Stimulated activated CD4-positive, alpha-beta T cell treated with anti-CD3 and anti-CD28 coated beads, Interleukin-12 subunit alpha, Interleukin-12 subunit beta, amount 100 ng/mL, for 24 hours (primary cell): ENCODE data around the gene NIN.

ENCODE experiments used
- DNase-seq, 2 experiments: peaks; one replicate each; pipeline ENCODE4 v3.0.0-alpha.2; 2020; ENCODE audit warnings: low read depth in 2 of 2

The NIN gene

DNA sequence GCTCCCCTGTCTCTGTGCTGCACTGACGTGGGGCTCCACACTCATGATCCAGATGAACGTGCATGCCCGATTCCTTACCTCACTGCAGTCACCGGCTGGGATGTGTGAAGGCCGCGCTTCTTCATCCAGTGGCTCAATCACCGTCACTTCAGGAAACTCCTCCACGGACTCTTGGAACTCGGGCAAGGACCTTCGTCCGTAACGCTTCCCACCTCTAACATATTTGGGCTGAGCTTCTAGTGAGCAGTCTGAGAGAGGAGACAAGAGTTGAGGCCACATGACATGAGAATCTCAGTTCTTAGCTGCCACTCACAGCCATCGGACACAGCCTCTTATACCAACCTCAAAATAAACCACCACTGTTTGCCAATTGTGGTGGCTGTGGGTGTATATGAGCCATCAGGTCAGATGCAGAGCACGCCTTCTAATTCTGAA is 38.3 kb downstream of the NIN start:
- DNase-seq: no peak

DNA sequence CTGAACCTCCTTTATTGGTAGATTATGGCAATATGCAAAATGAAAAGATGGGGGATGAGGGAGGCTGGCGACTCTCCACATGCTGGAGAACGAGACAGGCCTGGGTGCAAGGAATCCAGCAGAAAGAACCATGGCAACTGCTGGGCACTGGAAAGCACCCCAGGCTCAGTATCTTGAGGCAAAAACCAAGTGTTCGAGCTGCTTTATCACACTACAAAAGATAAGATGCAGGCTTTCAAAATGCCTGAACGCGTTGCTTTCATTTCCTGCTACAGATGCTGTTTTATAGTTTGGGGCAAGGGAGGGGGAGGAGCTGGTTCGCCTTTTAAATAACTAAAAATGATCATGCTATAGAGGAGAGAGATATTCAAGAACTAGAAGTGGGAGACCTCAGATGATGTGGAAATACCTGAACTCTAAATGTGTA is 38.9 kb downstream of the NIN start:
- no peak for DNase-seq

DNA sequence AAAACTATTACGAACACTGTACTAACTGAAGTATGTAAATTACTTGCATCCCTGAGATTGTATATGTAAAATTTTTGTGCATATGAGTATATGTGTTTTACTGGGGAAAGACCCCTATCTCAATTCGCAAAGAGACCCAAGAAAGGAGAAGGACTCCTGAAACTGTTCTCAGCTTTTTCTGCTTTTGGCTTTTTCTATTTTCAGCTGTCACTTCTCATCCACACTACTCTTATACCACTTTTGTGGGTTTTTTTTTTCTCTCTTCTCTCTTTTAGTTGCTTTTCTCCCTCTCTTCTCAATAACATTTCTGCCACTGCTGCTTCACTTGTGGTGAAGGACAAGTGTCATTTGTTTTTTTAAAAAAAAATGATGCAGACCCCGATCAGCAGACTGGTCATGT is 39.8 kb downstream of the NIN start:
- DNase-seq: no peak

DNA sequence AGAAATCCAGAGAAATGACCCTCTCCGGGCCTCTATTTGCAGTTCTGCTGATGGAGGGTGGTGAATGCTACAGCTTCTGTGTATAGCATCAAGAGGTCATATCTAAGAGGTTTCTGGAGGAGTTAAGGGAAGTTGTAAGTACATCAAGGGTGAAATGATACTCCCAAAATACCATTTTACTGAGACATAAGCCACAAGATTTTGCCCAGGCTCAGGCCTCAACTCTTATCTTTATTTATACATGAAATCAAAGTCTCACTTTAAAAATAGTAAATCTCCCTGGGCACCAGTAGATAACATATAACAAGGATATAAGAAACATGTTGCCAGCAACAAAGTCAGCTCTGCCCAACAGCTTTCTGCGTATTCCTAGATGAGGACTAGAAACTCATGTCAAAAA is 40.4 kb downstream of the NIN start:
- no peak for DNase-seq

DNA sequence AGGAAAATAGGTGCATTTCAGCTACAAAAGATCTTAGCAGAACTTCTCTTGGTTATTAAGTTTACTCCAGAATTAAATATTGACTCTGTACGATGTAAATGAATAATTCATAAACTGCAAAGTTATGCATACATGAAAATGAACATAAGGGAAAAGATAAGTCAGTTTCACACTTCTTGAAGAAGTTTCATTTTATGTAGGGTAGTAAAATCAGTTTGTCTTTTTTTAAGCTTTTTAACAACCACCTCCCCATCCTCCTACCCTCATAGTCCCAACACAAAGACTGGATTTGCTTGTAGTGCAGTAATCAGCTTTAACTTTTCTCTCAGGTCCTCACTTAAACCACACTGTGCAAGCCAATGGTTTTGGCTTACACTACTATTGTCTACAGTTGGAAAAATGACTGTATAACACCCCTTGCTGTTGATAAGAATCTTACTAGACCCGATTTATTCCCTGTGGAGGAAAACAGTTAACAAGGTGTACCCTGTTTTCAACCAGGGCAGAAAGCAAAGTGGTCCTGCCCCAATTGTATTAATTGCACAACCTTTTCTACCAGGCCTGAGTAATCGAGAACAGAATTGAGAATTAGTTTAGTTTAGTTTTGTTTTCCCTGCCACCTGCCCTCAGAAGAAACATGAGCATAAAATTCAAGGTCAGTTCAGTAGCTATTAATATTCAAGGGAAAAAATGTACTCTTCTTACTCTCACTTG is 44.1 kb downstream of the NIN start:
- no peak for DNase-seq

DNA sequence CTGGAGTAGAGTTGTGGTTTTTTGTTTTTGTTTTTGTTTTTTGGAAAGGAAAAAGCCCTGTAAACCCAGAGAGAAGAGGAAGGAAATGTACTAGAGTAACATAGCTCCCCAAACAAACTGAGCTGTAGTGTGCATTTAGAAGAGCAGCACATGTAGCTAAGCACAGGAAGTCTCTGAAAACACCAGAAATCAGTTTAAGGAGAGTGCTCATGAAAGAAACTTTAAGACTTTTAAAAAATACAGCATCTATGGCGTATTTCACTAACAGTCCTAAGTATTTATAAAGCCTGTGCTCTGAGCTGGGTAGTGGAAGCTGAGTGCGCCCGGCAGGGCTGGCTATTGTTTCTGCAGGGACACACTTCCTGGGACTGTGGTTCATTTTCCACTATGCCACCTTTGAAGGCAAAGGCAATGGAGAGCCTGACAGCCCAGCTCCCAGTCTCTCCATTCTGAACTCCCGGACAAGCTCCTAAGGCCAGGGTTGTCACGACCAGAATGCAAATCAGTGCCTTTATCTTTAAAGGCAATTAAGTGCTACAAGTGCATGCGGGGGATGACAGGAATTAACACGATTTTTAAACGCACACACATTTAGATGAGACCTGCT is 45.4 kb downstream of the NIN start:
- DNase-seq: no peak

DNA sequence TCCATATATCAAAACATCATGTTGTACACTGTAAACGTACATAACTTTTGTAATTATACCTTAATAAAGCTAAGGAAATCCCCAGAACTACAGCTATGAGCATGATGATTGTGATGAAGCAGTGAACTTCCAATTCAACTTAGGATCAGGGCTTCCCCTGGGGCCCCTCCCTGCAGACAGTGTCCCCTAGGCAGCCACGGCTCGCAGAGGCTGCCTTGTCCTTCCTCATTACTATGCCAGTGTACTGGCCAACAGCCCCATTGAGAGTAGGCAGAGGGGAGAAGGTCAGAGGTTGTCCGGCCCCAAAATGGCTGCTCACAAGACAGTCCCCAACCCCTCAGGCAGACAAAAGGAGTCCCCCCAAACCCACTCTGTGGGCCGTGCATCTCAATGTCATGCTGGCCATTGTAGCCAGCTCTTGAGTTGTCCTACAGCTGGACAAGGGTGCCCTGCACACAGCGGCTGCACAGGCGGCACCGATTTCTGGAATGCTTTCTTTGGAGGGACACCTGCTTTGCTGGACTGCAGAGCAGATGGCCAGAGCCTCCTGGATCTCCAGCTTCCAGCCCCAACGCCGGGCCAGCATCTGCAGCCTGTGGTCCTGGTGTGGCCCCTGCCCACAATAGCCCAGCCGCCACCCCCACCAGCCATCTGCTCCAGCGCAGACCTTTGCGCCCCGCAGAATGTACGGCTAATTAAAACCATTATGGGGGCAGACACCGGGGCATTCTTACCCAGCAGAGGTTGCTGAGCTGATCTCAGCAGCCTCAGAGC is 46.1 kb downstream of the NIN start:
- no peak for DNase-seq

DNA sequence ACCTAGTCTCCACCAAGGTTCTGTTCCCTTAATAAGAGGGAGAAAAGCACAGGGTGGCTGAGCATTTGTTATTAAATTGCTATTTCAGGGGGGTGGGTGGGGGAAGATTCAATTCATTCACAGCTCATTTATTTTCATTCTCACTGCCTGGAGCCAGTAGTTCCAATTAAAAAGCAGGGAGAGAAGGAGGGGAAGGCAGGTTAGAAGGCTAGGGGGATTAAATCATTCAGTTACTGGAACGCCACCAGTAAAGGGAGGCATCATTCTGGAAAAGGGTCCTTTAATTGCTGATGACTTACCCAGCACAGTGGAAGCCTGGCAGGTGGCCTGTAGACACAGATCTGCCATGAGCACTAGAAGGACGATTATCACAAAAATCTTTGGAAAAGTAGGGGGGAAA is 47.4 kb downstream of the NIN start:
- DNase-seq: no peak

DNA sequence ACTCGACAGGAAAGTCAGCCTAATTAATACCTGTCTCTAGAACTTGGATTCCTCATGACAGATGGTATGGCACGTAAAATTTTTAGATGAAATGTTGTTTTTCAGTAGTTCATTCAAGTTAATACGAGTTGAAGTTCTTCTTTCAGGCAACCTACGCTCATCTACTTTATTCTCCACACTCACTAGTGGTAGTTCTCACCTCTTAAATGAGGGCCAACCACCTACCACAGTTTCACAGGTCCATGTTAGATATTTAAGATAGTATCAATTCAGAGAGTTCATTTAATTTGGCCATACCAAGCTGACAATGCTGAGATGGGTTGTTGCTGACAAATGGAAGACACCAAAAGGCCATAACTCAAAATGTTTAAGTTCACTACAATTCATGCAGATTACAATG is 50.6 kb downstream of the NIN start:
- no peak for DNase-seq

DNA sequence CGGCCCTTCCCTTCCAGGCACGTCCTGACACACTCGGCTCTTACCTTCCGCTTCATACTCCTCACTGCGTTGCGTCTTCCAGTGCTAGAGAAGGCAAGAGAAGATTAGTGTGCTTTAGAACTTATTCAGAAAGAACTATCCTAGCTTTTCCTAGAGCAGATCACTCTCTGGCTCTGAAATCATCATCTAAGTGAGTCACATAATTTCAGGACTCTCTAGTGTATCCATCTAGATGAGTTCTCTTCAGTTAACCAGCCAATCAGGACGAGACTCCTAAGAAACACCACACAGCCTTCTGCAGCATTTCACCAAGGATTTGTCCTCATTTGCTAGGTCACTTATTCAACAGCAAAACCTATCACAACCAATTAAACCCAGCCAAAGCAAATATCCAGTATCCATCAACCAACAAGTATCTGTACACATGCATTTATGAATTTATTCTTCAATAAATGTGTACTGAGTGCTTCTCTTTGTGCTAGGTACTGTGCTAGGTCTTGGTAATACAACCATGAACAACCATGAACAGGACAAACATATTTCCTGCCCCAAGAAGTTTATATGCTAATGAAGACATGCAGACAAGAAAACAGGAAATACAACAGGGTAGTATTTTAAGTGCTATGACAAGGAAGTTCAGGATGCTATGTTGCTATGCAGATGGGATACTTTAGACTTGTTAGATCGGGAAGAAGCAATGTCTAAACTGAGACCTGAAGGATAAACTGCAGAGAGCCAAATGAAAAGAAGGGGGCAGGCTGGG is 52.1 kb downstream of the NIN start:
- DNase-seq: no peak

DNA sequence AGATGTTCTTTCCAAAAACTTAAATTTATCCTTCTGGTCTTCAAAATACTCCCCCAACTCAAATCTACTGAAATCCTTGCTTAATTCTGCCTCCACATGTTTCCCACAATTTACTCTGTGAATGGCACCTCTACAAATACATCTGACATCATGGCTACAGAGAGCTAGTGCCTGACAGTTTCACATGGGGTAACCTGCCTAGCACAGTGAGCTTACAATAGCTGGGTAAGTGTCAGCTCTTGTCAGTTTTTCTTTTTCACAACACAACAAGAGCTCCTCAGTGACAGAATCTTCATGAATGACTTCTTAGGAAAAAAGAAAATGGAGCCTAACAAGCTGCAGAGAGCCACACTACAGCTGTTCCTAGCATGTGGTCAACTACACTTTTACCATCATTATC is 54.4 kb downstream of the NIN start:
- no peak for DNase-seq

DNA sequence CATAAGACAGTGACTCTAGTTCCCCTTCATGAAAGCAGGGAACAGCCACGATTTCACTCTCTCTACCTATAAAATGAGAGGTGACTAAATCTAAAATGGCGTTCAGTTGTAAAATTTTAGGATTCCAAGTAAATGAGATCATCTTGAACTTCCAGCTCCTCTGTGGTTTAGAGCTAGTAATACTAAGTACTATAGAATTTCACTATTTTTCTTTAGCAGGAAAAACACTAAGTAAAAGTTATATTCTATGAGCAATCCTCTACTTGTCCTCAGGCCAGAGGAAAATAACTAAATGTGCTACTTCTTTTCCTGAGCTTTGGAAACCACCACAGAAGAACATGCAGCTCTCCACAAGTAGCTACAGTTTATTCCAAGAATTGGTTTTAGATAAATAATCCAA is 55.6 kb downstream of the NIN start:
- DNase-seq: no peak

DNA sequence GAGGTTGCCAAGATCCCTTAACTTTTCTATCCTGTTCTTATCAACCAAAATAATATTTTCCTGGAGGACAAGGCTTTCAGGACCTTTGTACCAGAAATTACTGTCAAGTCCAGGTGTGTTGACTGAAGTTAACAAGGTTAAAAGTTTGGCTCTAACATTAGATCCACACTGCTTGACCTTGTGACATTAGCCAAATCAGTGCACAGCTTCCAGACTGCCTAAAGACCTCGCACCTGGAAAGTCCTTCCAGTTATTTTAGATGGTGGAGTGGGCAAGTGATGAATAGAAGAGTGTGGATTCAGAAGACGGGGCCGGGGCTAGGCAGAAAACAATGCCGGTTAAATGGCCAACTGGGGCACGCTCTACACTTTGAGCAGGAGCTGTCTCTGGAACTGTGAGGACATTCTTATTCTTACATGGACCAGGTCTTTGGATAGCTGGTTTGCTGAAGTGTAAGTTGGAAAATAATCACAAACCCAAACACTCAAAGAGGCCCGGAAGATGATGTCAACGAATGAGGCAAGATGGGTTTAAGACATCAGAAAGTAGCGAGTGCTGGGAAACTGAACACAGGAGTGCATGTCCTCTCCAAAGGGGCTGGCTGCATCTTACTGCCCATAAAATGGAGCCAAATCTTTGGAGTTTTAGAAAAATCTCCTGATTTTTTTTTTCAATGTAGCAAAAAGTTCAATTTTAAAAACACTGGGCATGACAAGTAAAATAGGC is 56.3 kb downstream of the NIN start:
- no peak for DNase-seq

DNA sequence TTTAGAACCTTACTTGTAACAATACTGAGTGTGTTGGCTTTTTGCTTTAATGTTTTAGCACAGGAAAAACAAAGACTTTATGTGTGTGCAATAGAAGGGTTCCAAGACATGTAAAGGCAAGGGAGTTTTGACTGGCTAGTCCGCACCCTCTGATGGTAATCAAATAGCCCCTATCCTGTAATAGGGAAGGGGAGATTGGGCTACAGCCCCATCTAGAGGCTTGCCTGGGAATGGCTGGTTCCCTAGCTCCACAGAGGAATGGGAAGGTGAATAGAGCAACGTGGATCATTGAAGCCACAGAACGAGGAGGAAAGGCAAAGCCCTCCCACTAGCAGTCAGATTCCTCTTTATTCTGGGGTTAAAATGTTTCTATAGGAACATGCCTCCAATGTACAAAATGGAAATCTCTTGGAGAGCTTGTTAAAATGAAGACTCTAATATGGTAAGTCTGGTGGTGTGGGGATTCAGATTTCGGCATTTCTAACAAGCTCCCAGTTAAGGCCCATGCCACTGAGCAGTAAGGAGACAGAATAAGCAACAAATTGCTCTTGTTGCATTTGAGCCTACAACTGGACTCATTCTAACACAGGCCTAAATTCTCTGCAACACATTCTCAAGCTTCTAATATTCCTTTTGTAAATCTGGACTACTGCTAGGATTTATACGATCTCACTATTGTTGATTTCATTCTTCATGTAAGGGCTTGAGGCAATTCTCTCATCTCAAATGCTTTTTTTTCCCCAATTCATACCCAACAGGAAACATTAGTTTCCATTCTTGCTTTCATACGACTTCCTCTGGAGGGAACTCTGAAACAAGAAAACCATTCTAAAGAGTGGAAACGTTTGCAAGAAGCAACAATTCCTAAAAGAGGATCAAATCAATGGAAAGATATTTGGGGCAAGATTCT is 57.1 kb downstream of the NIN start:
- no peak for DNase-seq

DNA sequence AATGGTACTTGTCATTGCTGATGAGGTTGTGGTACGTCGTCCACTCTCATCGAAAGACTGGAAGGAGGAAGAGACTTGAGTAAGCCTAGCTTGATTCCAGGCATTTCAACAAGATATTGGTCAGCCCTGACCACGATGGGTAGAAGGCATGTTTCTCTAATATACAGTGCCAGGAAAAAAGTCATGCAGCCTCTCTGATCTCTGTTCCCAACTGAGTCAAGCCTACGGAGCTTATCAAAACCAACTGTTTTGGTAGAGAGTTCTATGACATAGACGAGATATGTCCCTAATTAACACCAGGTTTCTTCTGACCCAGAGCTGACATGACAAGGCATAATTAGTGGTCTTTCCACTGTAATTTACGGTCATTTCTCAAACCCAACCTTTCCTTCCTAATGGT is 58.5 kb downstream of the NIN start:
- DNase-seq: no peak

DNA sequence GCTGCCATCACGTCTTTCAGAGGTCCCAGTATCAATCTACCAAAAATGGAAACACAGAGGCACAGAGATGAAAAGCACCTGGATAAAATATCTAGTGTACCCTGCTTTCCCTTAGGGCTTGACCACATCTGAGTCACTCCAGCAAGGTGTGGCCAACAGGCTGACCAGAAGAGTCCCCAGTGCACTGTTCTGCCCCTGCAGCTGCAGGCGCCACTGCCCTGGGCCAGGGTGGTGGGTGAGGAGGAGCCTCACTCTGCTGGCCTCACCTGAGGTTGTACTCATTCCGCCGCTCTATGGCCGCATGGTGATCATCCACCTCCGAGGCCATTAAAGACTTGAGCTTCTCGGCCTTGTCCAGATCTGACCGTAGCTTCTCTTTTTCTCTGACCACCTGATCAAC is 60.4 kb downstream of the NIN start:
- no peak for DNase-seq

DNA sequence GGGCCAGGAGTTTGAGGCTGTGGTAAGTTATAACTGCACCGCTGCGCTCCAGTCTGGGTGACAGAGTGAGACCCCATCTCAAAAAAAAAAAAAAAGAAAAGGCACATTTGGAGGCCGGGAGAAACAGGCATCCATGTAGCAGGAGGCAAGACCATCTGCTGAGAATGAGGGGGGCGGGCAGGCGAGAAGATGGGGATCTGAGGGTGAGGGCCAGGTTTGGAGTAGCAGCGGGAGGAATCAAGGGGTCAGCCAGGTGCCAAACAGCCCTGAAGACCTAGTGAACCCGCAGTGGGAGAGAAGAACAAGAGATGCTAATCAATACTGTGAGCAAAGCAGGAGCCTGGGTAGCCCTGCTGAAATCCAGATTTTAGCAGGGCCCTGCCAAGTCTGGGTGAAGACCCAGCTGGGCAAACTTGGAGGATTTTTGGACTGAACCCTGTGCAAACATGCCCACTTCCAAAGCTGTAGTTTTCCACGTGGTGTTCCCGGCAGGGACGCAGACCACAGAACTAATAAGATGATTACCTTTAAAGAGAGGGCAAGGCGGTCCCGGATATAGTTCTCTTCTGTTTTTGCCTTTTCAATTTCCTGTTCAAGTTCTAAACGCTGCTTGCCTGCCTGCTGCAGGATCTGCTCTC is 61.0 kb downstream of the NIN start:
- no peak for DNase-seq

DNA sequence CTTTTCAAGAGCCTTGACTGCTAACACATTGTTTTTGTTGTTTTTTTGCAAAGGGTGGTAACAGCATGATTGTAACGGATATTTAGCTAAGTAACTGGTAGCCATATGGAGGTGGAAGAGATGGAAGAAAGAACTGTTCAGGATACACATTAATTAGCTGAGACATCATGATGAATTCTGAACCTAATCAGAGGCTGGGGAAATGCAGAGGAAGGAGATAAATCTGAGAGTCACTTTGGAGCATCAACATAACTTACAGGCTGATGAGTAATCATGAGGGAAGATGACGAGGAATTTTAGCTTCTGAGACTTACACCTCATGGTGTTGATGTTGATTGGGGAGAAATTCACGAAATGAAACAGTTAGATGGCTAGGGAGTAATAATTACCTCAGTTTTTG is 62.3 kb downstream of the NIN start:
- no peak for DNase-seq

DNA sequence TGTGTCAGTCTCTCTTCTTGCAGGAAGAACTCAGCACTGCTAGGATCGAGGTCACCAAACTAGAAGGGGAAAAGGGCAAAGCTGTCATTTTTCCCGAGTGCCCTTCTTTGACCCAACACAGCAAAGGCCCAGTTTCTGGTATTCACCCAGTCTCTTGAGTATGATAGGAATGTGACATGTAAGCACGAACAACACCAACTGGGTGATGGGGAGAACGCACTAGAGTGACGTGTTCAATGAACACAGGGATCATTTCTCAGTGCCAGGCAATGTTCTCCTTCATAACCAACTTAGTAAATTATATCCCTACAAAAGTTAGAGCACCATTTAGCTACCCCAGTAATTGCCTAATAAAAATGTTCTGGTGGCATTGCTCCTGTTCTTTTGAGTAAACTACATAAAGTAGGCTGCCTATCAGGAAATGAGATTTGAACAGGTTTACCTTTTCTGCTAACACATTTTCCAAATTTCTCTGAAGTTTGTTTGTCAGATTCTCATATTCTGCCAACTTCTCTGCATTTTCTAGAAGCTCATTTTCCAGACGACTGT is 64.5 kb downstream of the NIN start:
- DNase-seq: no peak
